IPS-20b (cell line): ENCODE data around the gene OR56A5.

ENCODE experiments used
- H3K27ac ChIP-seq: one replicate; pipeline ENCODE4 v1.5.1; 2013; ENCODE audit warnings: low read length
- H3K27me3 ChIP-seq: 2 replicates; pipeline ENCODE4 v1.6.1; 2013; ENCODE audit warnings: mild to moderate bottlenecking, low read length, inconsistent platforms; ENCODE audit not compliant: insufficient read depth
- H3K36me3 ChIP-seq: 2 replicates; pipeline ENCODE4 v1.6.1; 2013; ENCODE audit warnings: low read depth, mild to moderate bottlenecking, inconsistent platforms, low read length, moderate library complexity; ENCODE audit not compliant: insufficient read depth
- H3K4me1 ChIP-seq: 2 replicates; pipeline ENCODE4 v1.6.1; 2013; ENCODE audit warnings: mild to moderate bottlenecking, control low read depth, inconsistent platforms, low read length, moderate library complexity; ENCODE audit not compliant: insufficient read depth
- H3K4me3 ChIP-seq: 2 replicates; pipeline ENCODE4 v1.5.1; 2013; ENCODE audit warnings: mild to moderate bottlenecking, low read length, inconsistent platforms
- H3K9ac ChIP-seq: 2 replicates; pipeline ENCODE4 v1.6.1; 2013; ENCODE audit warnings: low read depth, mild to moderate bottlenecking, inconsistent platforms, low read length, moderate library complexity
- H3K9me3 ChIP-seq: 2 replicates; pipeline ENCODE4 v1.6.1; 2013; ENCODE audit warnings: mild to moderate bottlenecking, low read depth, low read length, inconsistent platforms; ENCODE audit not compliant: insufficient read depth

OR56A5 gene

GRCh38 chr11:5968394-5968793 lies at the start of gene OR56A5:
OR56A5 (minus strand) TSS chr11:5968494; CDS start chr11:5968494, 0 bp downstream.
- H3K9me3 ChIP-seq, result peaks cover 18% of the 10 kb centered on the region
- H3K27me3 ChIP-seq, result no peaks in the 10 kb centered on the region
- no peaks in the 10 kb centered on the region for H3K36me3 ChIP-seq
- no peak within 1 kb of the TSS for H3K9ac ChIP-seq
- H3K4me3 ChIP-seq, result no peak within 1 kb of the TSS
- no peaks in the 10 kb centered on the region for H3K4me1 ChIP-seq
- H3K27ac ChIP-seq, result no peak within 1 kb of the TSS

GRCh38 chr11:6013042-6013441 lies 44.7 kb upstream of the OR56A5 start:
- Histone ChIP-seq H3K9me3 (no peaks in the 10 kb centered on the region), H3K36me3 (no peaks in the 10 kb centered on the region)

GRCh38 chr11:6012035-6012668 lies 43.9 kb upstream of the OR56A5 start:
- H3K27ac ChIP-seq, result no peak overlapping the region
- no peaks in the 10 kb centered on the region for H3K36me3 ChIP-seq
- no peaks in the 10 kb centered on the region for H3K27me3 ChIP-seq
- H3K4me1 ChIP-seq, result no peaks in the 10 kb centered on the region; the same call in 1 of the 2 replicates
- no peak overlapping the region for H3K4me3 ChIP-seq
- no peak overlapping the region for H3K9ac ChIP-seq
- H3K9me3 ChIP-seq, result no peaks in the 10 kb centered on the region

More at GRCh38 chr11:6013042-6013441, 44.7 kb upstream of the OR56A5 start:
- H3K4me3 ChIP-seq, result no peak overlapping the region
- no peaks in the 10 kb centered on the region for H3K27me3 ChIP-seq
- no peak overlapping the region for H3K27ac ChIP-seq
- H3K4me1 ChIP-seq, result no peaks in the 10 kb centered on the region; the same call in 1 of the 2 replicates
- no peak overlapping the region for H3K9ac ChIP-seq

GRCh38 chr11:6006846-6007245 lies 38.6 kb upstream of the OR56A5 start, which contains the start of gene OR56A4:
OR56A4 (minus strand) TSS chr11:6006946; CDS start chr11:6002992, 3,954 bp downstream.
- Histone ChIP-seq H3K4me1 (no peaks in the 10 kb centered on the region), H3K27me3 (no peaks in the 10 kb centered on the region), H3K9me3 (no peaks in the 10 kb centered on the region), H3K27ac (no peak within 1 kb of the TSS), H3K9ac (no peak within 1 kb of the TSS), H3K36me3 (no peaks in the 10 kb centered on the region), H3K4me3 (no peak within 1 kb of the TSS)

GRCh38 chr11:6006395-6006794 lies 38.1 kb upstream of the OR56A5 start:
- no peak overlapping the region for H3K27ac ChIP-seq
- H3K4me1 ChIP-seq, result no peaks in the 10 kb centered on the region
- no peak overlapping the region for H3K4me3 ChIP-seq
- H3K27me3 ChIP-seq, result no peaks in the 10 kb centered on the region
- H3K36me3 ChIP-seq, result no peaks in the 10 kb centered on the region
- no peaks in the 10 kb centered on the region for H3K9me3 ChIP-seq
- H3K9ac ChIP-seq, result no peak overlapping the region

GRCh38 chr11:6002202-6002699 lies 34.0 kb upstream of the OR56A5 start:
- Histone ChIP-seq H3K9me3 (no peaks in the 10 kb centered on the region), H3K27ac (no peak overlapping the region), H3K9ac (no peak overlapping the region), H3K27me3 (no peaks in the 10 kb centered on the region), H3K36me3 (no peaks in the 10 kb centered on the region), H3K4me3 (no peak overlapping the region), H3K4me1 (no peaks in the 10 kb centered on the region)

GRCh38 chr11:5994791-5995190 lies 26.5 kb upstream of the OR56A5 start:
- Histone ChIP-seq H3K4me1 (no peaks in the 10 kb centered on the region), H3K4me3 (no peak overlapping the region), H3K9ac (no peak overlapping the region), H3K27ac (no peak overlapping the region), H3K36me3 (no peaks in the 10 kb centered on the region), H3K27me3 (no peaks in the 10 kb centered on the region), H3K9me3 (no peaks in the 10 kb centered on the region)

- H3K4me1 ChIP-seq, result no peaks in the 10 kb centered on the region
- no peak overlapping the region for H3K4me3 ChIP-seq
- H3K9me3 ChIP-seq, result no peaks in the 10 kb centered on the region
- no peak overlapping the region for H3K27ac ChIP-seq
- H3K27me3 ChIP-seq, result no peaks in the 10 kb centered on the region
- H3K36me3 ChIP-seq, result no peaks in the 10 kb centered on the region
- no peak overlapping the region for H3K9ac ChIP-seq
Observed at GRCh38 chr11:5992604-5993251, 24.4 kb upstream of the OR56A5 start.

- Histone ChIP-seq H3K4me3 (no peak overlapping the region), H3K36me3 (no peaks in the 10 kb centered on the region), H3K4me1 (no peaks in the 10 kb centered on the region), H3K9me3 (no peaks in the 10 kb centered on the region), H3K27me3 (no peaks in the 10 kb centered on the region), H3K27ac (no peak overlapping the region), H3K9ac (no peak overlapping the region)
Observed at GRCh38 chr11:5992150-5992549, 23.9 kb upstream of the OR56A5 start.

- Histone ChIP-seq H3K4me1 (no peaks in the 10 kb centered on the region), H3K27ac (no peak overlapping the region), H3K9me3 (no peaks in the 10 kb centered on the region), H3K36me3 (no peaks in the 10 kb centered on the region), H3K27me3 (no peaks in the 10 kb centered on the region), H3K4me3 (no peak overlapping the region), H3K9ac (no peak overlapping the region)
Observed at GRCh38 chr11:5989203-5989602, 20.9 kb upstream of the OR56A5 start.

- Histone ChIP-seq H3K4me1 (no peaks in the 10 kb centered on the region), H3K9ac (no peak within 1 kb of the TSS), H3K4me3 (no peak within 1 kb of the TSS), H3K27me3 (no peaks in the 10 kb centered on the region), H3K36me3 (no peaks in the 10 kb centered on the region), H3K27ac (no peak within 1 kb of the TSS), H3K9me3 (peaks cover under 1% of the 10 kb centered on the region; the same call in 1 of the 2 replicates)
Observed at GRCh38 chr11:5986885-5987284, 18.6 kb upstream of the OR56A5 start, which contains the start of gene OR52L1. OR52L1 (minus strand) TSS chr11:5986985; CDS start chr11:5986930, 55 bp downstream.

GRCh38 chr11:5983443-5983842 lies 15.1 kb upstream of the OR56A5 start:
- Histone ChIP-seq H3K9me3 (peaks cover 9% of the 10 kb centered on the region; the same call in 1 of the 2 replicates), H3K4me1 (no peaks in the 10 kb centered on the region), H3K27me3 (no peaks in the 10 kb centered on the region), H3K27ac (no peak overlapping the region), H3K36me3 (no peaks in the 10 kb centered on the region), H3K9ac (no peak overlapping the region), H3K4me3 (no peak overlapping the region)
